HL-60 (cell line): ENCODE data around the gene GLIS1.

ENCODE experiments used
- POLR2AphosphoS5 ChIP-seq: IDR thresholded peaks from 2 replicates; pipeline ENCODE4 v1.6.1; 2012; ENCODE audit warnings: low read depth
- SPI1 ChIP-seq: IDR thresholded peaks from 2 replicates; pipeline ENCODE4 v1.6.1; 2012; ENCODE audit warnings: low read depth, mild to moderate bottlenecking, borderline replicate concordance
- TF ChIP-seq, protein P1 (sequence below): IDR thresholded peaks from one replicate; pipeline ENCODE4 v1.5.1; 2011; ENCODE audit warnings: low read length, control low read depth, inconsistent platforms; ENCODE audit not compliant: insufficient read depth

- TF ChIP-seq POLR2AphosphoS5 (no peak), SPI1 (no peak)
- TF ChIP-seq, protein P1, sequence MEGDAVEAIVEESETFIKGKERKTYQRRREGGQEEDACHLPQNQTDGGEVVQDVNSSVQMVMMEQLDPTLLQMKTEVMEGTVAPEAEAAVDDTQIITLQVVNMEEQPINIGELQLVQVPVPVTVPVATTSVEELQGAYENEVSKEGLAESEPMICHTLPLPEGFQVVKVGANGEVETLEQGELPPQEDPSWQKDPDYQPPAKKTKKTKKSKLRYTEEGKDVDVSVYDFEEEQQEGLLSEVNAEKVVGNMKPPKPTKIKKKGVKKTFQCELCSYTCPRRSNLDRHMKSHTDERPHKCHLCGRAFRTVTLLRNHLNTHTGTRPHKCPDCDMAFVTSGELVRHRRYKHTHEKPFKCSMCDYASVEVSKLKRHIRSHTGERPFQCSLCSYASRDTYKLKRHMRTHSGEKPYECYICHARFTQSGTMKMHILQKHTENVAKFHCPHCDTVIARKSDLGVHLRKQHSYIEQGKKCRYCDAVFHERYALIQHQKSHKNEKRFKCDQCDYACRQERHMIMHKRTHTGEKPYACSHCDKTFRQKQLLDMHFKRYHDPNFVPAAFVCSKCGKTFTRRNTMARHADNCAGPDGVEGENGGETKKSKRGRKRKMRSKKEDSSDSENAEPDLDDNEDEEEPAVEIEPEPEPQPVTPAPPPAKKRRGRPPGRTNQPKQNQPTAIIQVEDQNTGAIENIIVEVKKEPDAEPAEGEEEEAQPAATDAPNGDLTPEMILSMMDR: no peak
Observed at GRCh38 chr1:53656747-53657530, 82.0 kb downstream of the GLIS1 start.
